IMR-90 (cell line): ENCODE measurements around the gene KRT77. TPM values are rescaled to one million over a fixed set of nuclear protein-coding genes. Genes with fewer than 3 reads are reported as not detected.

Experiments
- ATAC-seq: fragments of 200-7000 bp; cut with Tn5 transposase; 2 replicates; pipeline ENCODE4 v1.9.1; 2020; ENCODE audit warnings: low read depth, mild to moderate bottlenecking, moderate library complexity
- BruUV-seq: library from RNA; stranded (reverse); fragments of 400-500 nt; replicated peaks from 2 replicates; lab custom pipeline; 2021; lab: Mats Ljungman, UMichigan
- CTCF ChIA-PET: fragments of 300-600 bp; formaldehyde crosslinking; extraction: SDS; loops from one replicate; lab custom pipeline; 2021; ENCODE audit warnings: antibody characterized with exemption; lab: Yijun Ruan, JAX
- POLR2A ChIA-PET: fragments of 300-600 bp; sonication (Branson Sonifier 250); formaldehyde crosslinking; loops from one replicate; lab custom pipeline; 2022; ENCODE audit warnings: antibody characterized with exemption; ENCODE audit not compliant: unreplicated experiment; lab: Charles Lee
- DNase-seq: peaks from one replicate; pipeline ENCODE4 v3.0.0; 2013
- H2AFZ ChIP-seq: replicated peaks from 2 replicates; pipeline ENCODE3; 2013; ENCODE audit warnings: low read length, mild to moderate bottlenecking; ENCODE audit not compliant: poor library complexity
- H2AK5ac ChIP-seq: 2 replicates; pipeline ENCODE4 v1.6.1; 2013; ENCODE audit warnings: low read depth, low read length, inconsistent platforms
- H2AK9ac ChIP-seq: replicated peaks from 2 replicates; pipeline ENCODE3; 2013; ENCODE audit warnings: mild to moderate bottlenecking, low read depth, low read length, moderate library complexity; ENCODE audit not compliant: poor library complexity
- H2BK120ac ChIP-seq: 2 replicates; pipeline ENCODE4 v1.6.1; 2013; ENCODE audit warnings: low read depth, low read length, inconsistent platforms
- H2BK15ac ChIP-seq: 3 replicates; pipeline ENCODE4 v1.6.1; 2013; ENCODE audit warnings: low read depth, low read length, inconsistent platforms
- H2BK20ac ChIP-seq: 2 replicates; pipeline ENCODE4 v1.6.1; 2013; ENCODE audit warnings: low read depth, mild to moderate bottlenecking, inconsistent platforms, low read length, moderate library complexity
- H2BK5ac ChIP-seq: 2 replicates; pipeline ENCODE4 v1.6.1; 2013; ENCODE audit warnings: mild to moderate bottlenecking, low read depth, low read length, inconsistent platforms; ENCODE audit not compliant: poor library complexity, severe bottlenecking
- H3K14ac ChIP-seq: replicated peaks from 2 replicates; pipeline ENCODE4 v1.6.1; 2013; ENCODE audit warnings: low read depth, low read length, inconsistent platforms
- H3K18ac ChIP-seq: 2 replicates; pipeline ENCODE4 v1.6.1; 2013; ENCODE audit warnings: low read depth, low read length, control low read depth
- H3K23ac ChIP-seq: 2 replicates; pipeline ENCODE4 v1.6.1; 2013; ENCODE audit warnings: low read depth, low read length, inconsistent platforms
- H3K27ac ChIP-seq: 2 replicates; pipeline ENCODE4 v1.5.1; 2013; ENCODE audit warnings: mild to moderate bottlenecking, control low read depth, low read length; ENCODE audit not compliant: insufficient read depth
- H3K27me3 ChIP-seq: 2 replicates; pipeline ENCODE4 v1.6.1; 2013; ENCODE audit warnings: low read length; ENCODE audit not compliant: control insufficient read depth, insufficient read depth
- H3K36me3 ChIP-seq: 2 replicates; pipeline ENCODE4 v1.6.1; 2013; ENCODE audit warnings: low read length, mixed read lengths; ENCODE audit not compliant: control insufficient read depth, insufficient read depth
- H3K4ac ChIP-seq: 2 replicates; pipeline ENCODE4 v1.6.1; 2013; ENCODE audit warnings: low read depth, low read length, inconsistent platforms
- H3K4me1 ChIP-seq: 2 replicates; pipeline ENCODE4 v1.6.1; 2013; ENCODE audit warnings: low read length, mixed read lengths; ENCODE audit not compliant: control insufficient read depth, insufficient read depth
- H3K4me2 ChIP-seq: 2 replicates; pipeline ENCODE4 v1.6.1; 2013; ENCODE audit warnings: low read depth, mild to moderate bottlenecking, control low read depth, low read length, moderate library complexity
- H3K4me3 ChIP-seq: 2 replicates; pipeline ENCODE4 v1.5.1; 2013; ENCODE audit warnings: low read depth, mild to moderate bottlenecking, control low read depth, low read length, moderate library complexity; ENCODE audit not compliant: insufficient read depth
- H3K56ac ChIP-seq: 2 replicates; pipeline ENCODE4 v1.6.1; 2013; ENCODE audit warnings: low read length, inconsistent platforms; ENCODE audit not compliant: insufficient read depth; ENCODE audit errors: extremely low read depth
- H3K79me1 ChIP-seq, 2 experiments: 2 replicates each; pipeline ENCODE4 v1.6.1; 2013; ENCODE audit warnings: low read length in 2 of 2, inconsistent platforms in 1 of 2, low read depth in 1 of 2
- H3K9ac ChIP-seq: 2 replicates; pipeline ENCODE4 v1.6.1; 2013; ENCODE audit warnings: low read depth, low read length, control low read depth
- H3K9me1 ChIP-seq: 2 replicates; pipeline ENCODE4 v1.6.1; 2013; ENCODE audit warnings: low read length, inconsistent platforms; ENCODE audit not compliant: insufficient read depth
- H3K9me3 ChIP-seq: 2 replicates; pipeline ENCODE4 v1.6.1; 2013; ENCODE audit warnings: low read length; ENCODE audit not compliant: control insufficient read depth, insufficient read depth
- H4K20me1 ChIP-seq: 2 replicates; pipeline ENCODE4 v1.6.1; 2013; ENCODE audit warnings: low read length, inconsistent platforms; ENCODE audit not compliant: insufficient read depth
- H4K5ac ChIP-seq: 2 replicates; pipeline ENCODE4 v1.6.1; 2013; ENCODE audit warnings: mild to moderate bottlenecking, low read depth, low read length, control low read depth
- H4K8ac ChIP-seq, 2 experiments: 2 replicates each; pipeline ENCODE4 v1.6.1; 2013; ENCODE audit warnings: low read depth in 2 of 2, low read length in 2 of 2, control low read depth in 1 of 2, inconsistent platforms in 1 of 2
- H4K91ac ChIP-seq: 2 replicates; pipeline ENCODE4 v1.6.1; 2013; ENCODE audit warnings: low read depth, low read length, inconsistent platforms; ENCODE audit not compliant: insufficient read depth
- BHLHE40 ChIP-seq: fragments of 150-350 bp; IDR thresholded peaks from 2 replicates; pipeline ENCODE4 v1.6.1; 2016; ENCODE audit warnings: mild to moderate bottlenecking, low read depth, low read length
- CEBPB ChIP-seq: IDR thresholded peaks from 2 replicates; pipeline ENCODE4 v1.6.1; 2012; ENCODE audit warnings: low read depth, low read length, improper control_type of control experiment
- FOS ChIP-seq: fragments of 150-350 bp; IDR thresholded peaks from 2 replicates; pipeline ENCODE4 v1.6.1; 2016; ENCODE audit warnings: low read depth, low read length
- MAFK ChIP-seq: IDR thresholded peaks from 2 replicates; pipeline ENCODE4 v1.6.1; 2012; ENCODE audit warnings: low read depth, low read length, improper control_type of control experiment
- MAZ ChIP-seq: IDR thresholded peaks from 2 replicates; pipeline ENCODE4 v1.6.1; 2012; ENCODE audit warnings: low read depth, mild to moderate bottlenecking, low read length, improper control_type of control experiment, moderate library complexity, borderline replicate concordance
- MXI1 ChIP-seq: IDR thresholded peaks from 2 replicates; pipeline ENCODE4 v1.6.1; 2012; ENCODE audit warnings: low read depth, mild to moderate bottlenecking, low read length, moderate library complexity, borderline replicate concordance
- NFE2L2 ChIP-seq: fragments of 150-350 bp; IDR thresholded peaks from 2 replicates; pipeline ENCODE4 v1.6.1; 2016; ENCODE audit warnings: low read depth, mild to moderate bottlenecking, low read length
- POLR2A ChIP-seq: IDR thresholded peaks from 2 replicates; pipeline ENCODE4 v1.6.1; 2012; ENCODE audit warnings: mild to moderate bottlenecking, low read depth, low read length
- RAD21 ChIP-seq: IDR thresholded peaks from 2 replicates; pipeline ENCODE4 v1.6.1; 2012; ENCODE audit warnings: low read length, improper control_type of control experiment
- RCOR1 ChIP-seq: IDR thresholded peaks from 2 replicates; pipeline ENCODE4 v1.6.1; 2012; ENCODE audit warnings: mild to moderate bottlenecking, low read length, improper control_type of control experiment; ENCODE audit not compliant: insufficient replicate concordance
- RFX5 ChIP-seq: IDR thresholded peaks from 2 replicates; pipeline ENCODE4 v1.8.0; 2012; ENCODE audit warnings: low read depth, mild to moderate bottlenecking, low read length, moderate library complexity
- SMC3 ChIP-seq: fragments of 150-350 bp; IDR thresholded peaks from 2 replicates; pipeline ENCODE4 v1.6.1; 2016; ENCODE audit warnings: low read depth, mild to moderate bottlenecking, antibody characterized with exemption, low read length, moderate library complexity
- WGBS, 2 experiments: methylation state at CpG; one replicate each; pipeline versions ENCODE4 v1.1.5 to v1.1.7; 2013; ENCODE audit warnings: missing lambda C conversion rate in 2 of 2; ENCODE audit not compliant: insufficient read length in 1 of 2; ENCODE audit errors: extremely low coverage in 2 of 2; 5-methylcytosine and 5-hydroxymethylcytosine counted together
- dilution Hi-C: fragments of 300-500 bp; cut with HindIII; formaldehyde crosslinking; loops from one replicate; pipeline ENCODE4 v1.14.3; 2018; ENCODE audit warnings: low sequenced_read_pairs; ENCODE audit not compliant: unreplicated experiment
- in situ Hi-C: fragments of 300-500 bp; cut with MboI; formaldehyde crosslinking; loops from 3 replicates; pipeline ENCODE4 v1.14.3; 2019; ENCODE audit warnings: low sequenced_read_pairs, inconsistent platforms, mixed read lengths
- intact Hi-C: fragments of 100-400 bp; cut with micrococcal nuclease; formaldehyde crosslinking; loops from 2 replicates; pipeline ENCODE4 v1.10.0; 2022
- polyA plus RNA-seq, 3 experiments: library from polyadenylated mRNA; depleted of rRNA; stranded (reverse); fragments of >200 nt; gene quantifications; 2 replicates each; pipeline ENCODE4 v1.2.3, GENCODE V29; 2012; ENCODE audit warnings: low replicate concordance in 1 of 3
- total RNA-seq: library from RNA; depleted of rRNA; stranded (reverse); fragments of >200 nt; gene quantifications from 2 replicates; pipeline ENCODE4 v1.2.3, GENCODE V29; 2012
- TF ChIP-seq, protein P1 (sequence below): fragments of 150-350 bp; IDR thresholded peaks from 2 replicates; pipeline ENCODE4 v1.6.1; 2017; ENCODE audit warnings: mild to moderate bottlenecking, antibody characterized with exemption, low read length, low read depth
- TF ChIP-seq, protein P2 (sequence below): fragments of 150-350 bp; IDR thresholded peaks from 2 replicates; pipeline ENCODE4 v1.6.1; 2016; ENCODE audit warnings: low read depth, mild to moderate bottlenecking, low read length, moderate library complexity, borderline replicate concordance

Gene KRT77
- total and polyA plus RNA-seq, 2 of the 4 experiments (the other 2 are of a cell fraction) = not detected

DNA sequence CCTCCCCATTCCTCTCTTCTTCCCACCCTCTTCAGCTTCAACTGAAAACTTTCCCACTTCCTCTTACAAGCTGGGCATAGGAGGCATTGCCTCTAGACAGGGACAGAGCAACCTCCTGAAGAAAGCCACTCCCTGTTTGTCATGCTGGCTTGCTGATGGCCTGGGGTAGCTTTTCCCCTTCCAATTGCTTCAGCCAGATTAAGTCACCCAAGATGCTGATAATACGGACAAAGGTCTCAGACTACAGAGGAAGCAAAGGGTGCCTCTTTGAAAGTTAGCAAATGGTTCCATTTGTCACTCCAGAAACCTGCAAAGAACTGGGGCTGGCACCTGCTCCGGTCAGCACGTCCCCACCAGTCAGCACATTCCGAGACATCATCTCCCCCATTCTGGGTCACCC is 57.3 kb downstream of the KRT77 start:
- TF ChIP-seq MAFK (no peak), SMC3 (no peak), BHLHE40 (no peak), RCOR1 (no peak), MXI1 (no peak), CEBPB (no peak), RFX5 (no peak), POLR2A (no peak), NFE2L2 (no peak), FOS (no peak), RAD21 (no peak), MAZ (no peak)
- TF ChIP-seq, protein P1, sequence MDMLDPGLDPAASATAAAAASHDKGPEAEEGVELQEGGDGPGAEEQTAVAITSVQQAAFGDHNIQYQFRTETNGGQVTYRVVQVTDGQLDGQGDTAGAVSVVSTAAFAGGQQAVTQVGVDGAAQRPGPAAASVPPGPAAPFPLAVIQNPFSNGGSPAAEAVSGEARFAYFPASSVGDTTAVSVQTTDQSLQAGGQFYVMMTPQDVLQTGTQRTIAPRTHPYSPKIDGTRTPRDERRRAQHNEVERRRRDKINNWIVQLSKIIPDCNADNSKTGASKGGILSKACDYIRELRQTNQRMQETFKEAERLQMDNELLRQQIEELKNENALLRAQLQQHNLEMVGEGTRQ = no peak
- TF ChIP-seq, protein P2, sequence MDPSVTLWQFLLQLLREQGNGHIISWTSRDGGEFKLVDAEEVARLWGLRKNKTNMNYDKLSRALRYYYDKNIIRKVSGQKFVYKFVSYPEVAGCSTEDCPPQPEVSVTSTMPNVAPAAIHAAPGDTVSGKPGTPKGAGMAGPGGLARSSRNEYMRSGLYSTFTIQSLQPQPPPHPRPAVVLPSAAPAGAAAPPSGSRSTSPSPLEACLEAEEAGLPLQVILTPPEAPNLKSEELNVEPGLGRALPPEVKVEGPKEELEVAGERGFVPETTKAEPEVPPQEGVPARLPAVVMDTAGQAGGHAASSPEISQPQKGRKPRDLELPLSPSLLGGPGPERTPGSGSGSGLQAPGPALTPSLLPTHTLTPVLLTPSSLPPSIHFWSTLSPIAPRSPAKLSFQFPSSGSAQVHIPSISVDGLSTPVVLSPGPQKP = no peak
- no peak overlapping the region for H2AK5ac ChIP-seq
- 21% methylated on average over 3 of the region's 4 CpGs; no CpG with 5 or more reads in 1 of the 2 experiments for WGBS, 2 experiments
- H4K8ac ChIP-seq = no peak overlapping the region
- no peak overlapping the region for H2BK5ac ChIP-seq
- H4K91ac ChIP-seq = no peak overlapping the region
- in situ Hi-C loops (no loop called here), intact Hi-C loops (no loop called here), dilution Hi-C loops (no loop called here)
- no TSS peak for BruUV-seq
- H4K5ac ChIP-seq = no peak overlapping the region
- ChIA-PET CTCF (no interaction called here), POLR2A (no interaction called here)
- no peak overlapping the region for H3K4ac ChIP-seq
- no peak overlapping the region for H3K9ac ChIP-seq
- no peaks in the 10 kb centered on the region for H3K9me1 ChIP-seq
- no peak overlapping the region for H2BK20ac ChIP-seq
- H3K27ac ChIP-seq = no peak overlapping the region
- H2BK15ac ChIP-seq = no peak overlapping the region
- H3K9me3 ChIP-seq = no peaks in the 10 kb centered on the region
- no peak overlapping the region for H3K18ac ChIP-seq
- H3K4me2 ChIP-seq = no peak overlapping the region
- no peak overlapping the region for H3K4me3 ChIP-seq
- H3K14ac ChIP-seq = no peak overlapping the region
- H3K36me3 ChIP-seq = no peaks in the 10 kb centered on the region
- no peaks in the 10 kb centered on the region for H4K20me1 ChIP-seq
- ATAC-seq = no peak
- no peak for DNase-seq
- no peak overlapping the region for H2AFZ ChIP-seq
- H2BK120ac ChIP-seq = no peak overlapping the region
- H3K23ac ChIP-seq = no peak overlapping the region
- H3K27me3 ChIP-seq = peaks cover 40% of the 10 kb centered on the region
- H3K56ac ChIP-seq = no peak overlapping the region
- no peaks in the 10 kb centered on the region for H3K4me1 ChIP-seq
- H2AK9ac ChIP-seq = no peak overlapping the region
- no peaks in the 10 kb centered on the region for H3K79me1 ChIP-seq
